Omental fat pad (tissue), 4 donors: ENCODE measurements around the gene CELF5. TPM values are rescaled to one million over a fixed set of nuclear protein-coding genes. Genes with fewer than 3 reads are reported as not detected.

Experiments
- ATAC-seq: fragments of 150-250 bp; one replicate; pipeline ENCODE4 v1.9.1; 2016; ENCODE audit warnings: mild to moderate bottlenecking, moderate library complexity; ENCODE audit not compliant: low FRiP score
- DNase-seq: peaks from one replicate; pipeline ENCODE4 v3.0.0-alpha.2; 2019; ENCODE audit warnings: low spot score
- CTCF ChIP-seq, 3 donors: fragments of 450-650 bp; IDR thresholded peaks; one replicate each; pipeline ENCODE4 v1.5.1; 2016 to 2017; ENCODE audit warnings: antibody characterized with exemption in 3 of 3, mild to moderate bottlenecking in 3 of 3, moderate library complexity in 2 of 3
- total RNA-seq, 4 donors: library from RNA; depleted of rRNA; stranded (reverse); fragments of >200 nt; gene quantifications; one replicate each; pipeline ENCODE4 v1.1.0, GENCODE V29; 2016

Gene CELF5
- total RNA-seq, 4 donors from 2014 or later: not detected

DNA sequence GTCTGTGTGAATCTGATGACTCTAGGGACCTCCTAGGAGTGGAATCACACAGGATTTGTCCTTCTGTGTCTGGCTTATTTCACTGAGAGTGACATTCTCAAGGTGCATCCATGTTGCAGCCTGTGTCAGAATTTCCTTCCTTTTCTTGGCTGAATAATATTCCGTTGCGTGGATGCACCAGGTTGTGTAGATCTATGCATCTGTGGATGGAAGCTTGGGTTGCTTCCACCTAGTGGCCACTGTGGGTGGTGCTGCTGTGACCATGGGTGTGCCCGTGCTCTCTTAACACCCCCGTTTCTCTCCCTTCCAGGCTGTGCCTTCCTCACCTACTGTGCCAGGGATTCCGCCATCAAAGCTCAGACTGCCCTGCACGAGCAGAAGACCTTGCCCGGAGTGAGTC is 26.2 kb downstream of the CELF5 start:
- TF ChIP-seq CTCF (IDR thresholded peaks at IDR 0.05): no peak
- DNase-seq (no peak), ATAC-seq (no peak)

- TF ChIP-seq CTCF (IDR thresholded peaks at IDR 0.05): no peak
- DNase-seq (no peak), ATAC-seq (no peak)
Observed at GRCh38 chr19:3251229-3251628, 26.8 kb downstream of the CELF5 start.

GRCh38 chr19:3252650-3253049 is 28.2 kb downstream of the CELF5 start:
- TF ChIP-seq CTCF (IDR thresholded peaks at IDR 0.05): no peak
- DNase-seq (no peak), ATAC-seq (no peak)

- no peak for TF ChIP-seq CTCF (IDR thresholded peaks at IDR 0.05)
- ATAC-seq (no peak), DNase-seq (no peak)
Observed at GRCh38 chr19:3253270-3253669, 28.8 kb downstream of the CELF5 start.

- ATAC-seq: no peak
- no peak for DNase-seq
- TF ChIP-seq CTCF (IDR thresholded peaks at IDR 0.05): no peak
Observed at GRCh38 chr19:3254520-3254919, 30.1 kb downstream of the CELF5 start.

GRCh38 chr19:3257071-3257470 is 32.6 kb downstream of the CELF5 start:
- DNase-seq (no peak), ATAC-seq (no peak)
- no peak for TF ChIP-seq CTCF (IDR thresholded peaks at IDR 0.05)

GRCh38 chr19:3262362-3262761 is 37.9 kb downstream of the CELF5 start:
- no peak for DNase-seq
- TF ChIP-seq CTCF (IDR thresholded peaks at IDR 0.05): no peak
- no peak for ATAC-seq
